HepG2 (cell line): Measurements from ENCODE around the gene MYO5A. TPM values are rescaled to one million over a fixed set of nuclear protein-coding genes. Genes with fewer than 3 reads are reported as not detected.

Experiments used
- ATAC-seq: fragments of 200-7000 bp; cut with Tn5 transposase; 3 replicates; pipeline ENCODE4 v1.9.1; 2020; ENCODE audit warnings: mild to moderate bottlenecking, moderate library complexity
- BruUV-seq: library from RNA; stranded (reverse); fragments of 400-500 nt; replicated peaks from 2 replicates; lab custom pipeline; 2021; lab: Mats Ljungman, UMichigan
- CTCF ChIA-PET: fragments of 300-600 bp; formaldehyde crosslinking; extraction: SDS; loops from one replicate; lab custom pipeline; 2021; ENCODE audit warnings: low total read pairs, inconsistent platforms, low intra/inter-chr PET ratio; lab: Yijun Ruan, JAX
- POLR2A ChIA-PET: fragments of 350-600 bp; sonication (Branson Sonifier 250); formaldehyde crosslinking; loops from one replicate; lab custom pipeline; 2020; ENCODE audit warnings: antibody characterized with exemption, inconsistent platforms; lab: Yijun Ruan, JAX
- DNase-seq: peaks from one replicate; pipeline ENCODE4 v3.0.0-alpha.2; 2015; ENCODE audit warnings: low spot score
- FAIRE-seq: peaks from 3 replicates; lab custom pipeline; 2011; peaks lifted over from hg19 to GRCh38; lab: Jason Lieb, UNC
- H2AFZ ChIP-seq: one replicate; pipeline ENCODE4 v1.6.1; 2011; ENCODE audit warnings: low read length, inconsistent platforms
- H3K27ac ChIP-seq: fragments of 300-600 bp; 3 replicates; pipeline ENCODE4 v1.8.0; 2011; ENCODE audit warnings: mixed run types, mild to moderate bottlenecking, mixed read lengths, low read length, inconsistent platforms; ENCODE audit not compliant: insufficient read depth; ENCODE audit errors: extremely low read length
- H3K27me3 ChIP-seq, 2 experiments: fragments of 200-600 bp in 1 of 2; 2 replicates in 1 of 2; 3 replicates in 1 of 2; pipeline versions ENCODE4 v1.6.0 to v1.8.0; 2011; ENCODE audit warnings: low read length in 2 of 2, mild to moderate bottlenecking in 2 of 2, moderate library complexity in 2 of 2, inconsistent platforms in 1 of 2; ENCODE audit not compliant: insufficient read depth in 2 of 2, control insufficient read depth in 1 of 2
- H3K36me3 ChIP-seq, 2 experiments: fragments of 200-600 bp in 1 of 2; replicated peaks in 1 of 2; 2 replicates in 1 of 2; 3 replicates in 1 of 2; pipeline versions ENCODE4 v1.5.1 to v1.8.0; 2011; ENCODE audit warnings: low read length in 2 of 2, inconsistent platforms in 1 of 2; ENCODE audit not compliant: insufficient read depth in 2 of 2, control insufficient read depth in 1 of 2
- H3K4me1 ChIP-seq: 2 replicates; pipeline ENCODE4 v1.5.1; 2012; ENCODE audit warnings: low read length, inconsistent platforms; ENCODE audit not compliant: insufficient read depth
- H3K4me2 ChIP-seq: 2 replicates; pipeline ENCODE4 v1.6.0; 2011; ENCODE audit warnings: low read depth, low read length, inconsistent platforms
- H3K4me3 ChIP-seq, 3 experiments: fragments of 200-600 bp in 1 of 3; sonication (generic), shearing (Covaris generic) in 1 of 3; replicated peaks in 1 of 3; 2 replicates each; pipeline ENCODE4 v1.5.1; 2011 to 2016; ENCODE audit warnings: low read length in 3 of 3, inconsistent platforms in 2 of 3, low read depth in 2 of 3, mild to moderate bottlenecking in 2 of 3, control low read depth in 1 of 3, mixed read lengths in 1 of 3; ENCODE audit not compliant: insufficient read depth in 1 of 3
- H3K79me2 ChIP-seq: one replicate; pipeline ENCODE4 v1.6.1; 2011; ENCODE audit warnings: low read length, inconsistent platforms; ENCODE audit not compliant: insufficient read depth
- H3K9ac ChIP-seq: 2 replicates; pipeline ENCODE4 v1.6.0; 2011; ENCODE audit warnings: mild to moderate bottlenecking, low read depth, low read length, inconsistent platforms; ENCODE audit not compliant: insufficient read depth
- H3K9me3 ChIP-seq: 2 replicates; pipeline ENCODE4 v1.5.1; 2012; ENCODE audit warnings: mild to moderate bottlenecking, low read length
- H4K20me1 ChIP-seq: 2 replicates; pipeline ENCODE4 v1.6.0; 2011; ENCODE audit warnings: inconsistent platforms, mild to moderate bottlenecking, low read length, moderate library complexity; ENCODE audit not compliant: insufficient read depth
- AGO1 ChIP-seq: fragments of 200-400 bp; formaldehyde crosslinking; IDR thresholded peaks from 2 replicates; pipeline ENCODE4 v1.6.1; 2017; ENCODE audit warnings: mild to moderate bottlenecking, low read depth, low read length, moderate library complexity; ENCODE audit not compliant: poor library complexity, severe bottlenecking
- CHD2 ChIP-seq: IDR thresholded peaks from 2 replicates; pipeline ENCODE4 v1.6.1; 2011; ENCODE audit warnings: low read depth, low read length, improper control_type of control experiment
- HINFP ChIP-seq: sonication (generic); formaldehyde crosslinking; IDR thresholded peaks from 2 replicates; pipeline ENCODE4 v1.4.0; 2020; ENCODE audit warnings: low read depth, mild to moderate bottlenecking, missing genetic modification reagents
- NCOR1 ChIP-seq: fragments of 200-600 bp; sonication (generic); IDR thresholded peaks from 2 replicates; pipeline ENCODE4 v1.7.0; 2017; ENCODE audit warnings: antibody characterized with exemption, low read length, borderline replicate concordance
- RAD21 ChIP-seq: fragments of 450-650 bp; formaldehyde crosslinking; IDR thresholded peaks from 2 replicates; pipeline ENCODE4 v1.5.0; 2020; ENCODE audit warnings: mild to moderate bottlenecking
- ZNF292 ChIP-seq: sonication (generic); formaldehyde crosslinking; IDR thresholded peaks from 2 replicates; pipeline ENCODE4 v1.8.1; 2022; ENCODE audit warnings: mild to moderate bottlenecking, low read depth, missing genetic modification reagents, borderline replicate concordance
- ZNF430 ChIP-seq: sonication (generic); formaldehyde crosslinking; IDR thresholded peaks from 2 replicates; pipeline ENCODE4 v1.9.0; 2021; ENCODE audit warnings: mild to moderate bottlenecking, missing genetic modification reagents
- ZNF776 ChIP-seq: sonication (generic); formaldehyde crosslinking; IDR thresholded peaks from 2 replicates; pipeline ENCODE4 v1.4.0; 2020; ENCODE audit warnings: mild to moderate bottlenecking, missing genetic modification reagents
- ZSCAN9 ChIP-seq: IDR thresholded peaks from 2 replicates; pipeline ENCODE4 v1.6.1; 2016; ENCODE audit warnings: borderline replicate concordance
- in situ Hi-C: cut with HindIII; loops from 2 replicates; pipeline ENCODE4 v1.10.0; 2017; ENCODE audit warnings: low pct_unique_long_range_greater_than_20kb; ENCODE audit not compliant: extremely low pct_ligation_motif_present
- intact Hi-C: fragments of 100-400 bp; cut with micrococcal nuclease; formaldehyde crosslinking; loops from one replicate; pipeline ENCODE4 v1.10.0; 2022; ENCODE audit not compliant: unreplicated experiment
- polyA plus RNA-seq, 8 experiments: library from polyadenylated mRNA; depleted of rRNA in 3 of 8; stranded (reverse) in 7 of 8; unstranded in 1 of 8; fragments of >200 nt; fragmentation: Illumina TruSeq in 4 of 8; extraction: Trizol in 4 of 8; gene quantifications; 2 replicates each; pipeline versions ENCODE4 v1.2.1 to v1.2.3, GENCODE V29; 2011 to 2016; ENCODE audit warnings: low read depth in 4 of 8, missing spikeins in 1 of 8, mixed read lengths in 1 of 8; ENCODE audit not compliant: insufficient read depth in 1 of 8
- total RNA-seq, 5 experiments: library from RNA; depleted of rRNA; stranded (reverse); fragments of >200 nt; fragmentation: Illumina TruSeq; extraction: Trizol; gene quantifications; 2 replicates each; pipeline ENCODE4 v1.2.3, GENCODE V29; 2016; ENCODE audit warnings: low read depth in 1 of 5
- TF ChIP-seq, protein P1 (sequence below): sonication (generic); formaldehyde crosslinking; IDR thresholded peaks from 2 replicates; pipeline ENCODE4 v1.4.0; 2020; ENCODE audit warnings: missing genetic modification reagents
- TF ChIP-seq, protein P2 (sequence below): sonication (generic); formaldehyde crosslinking; conservative IDR thresholded peaks from 2 replicates; pipeline ENCODE4 v1.4.0; 2020; ENCODE audit warnings: missing genetic modification reagents
- TF ChIP-seq, protein P3 (sequence below): IDR thresholded peaks from 2 replicates; pipeline ENCODE4 v1.6.1; 2016; ENCODE audit warnings: mild to moderate bottlenecking, missing biosample characterization, missing genetic modification reagents
- TF ChIP-seq, protein P4 (sequence below): sonication (generic); formaldehyde crosslinking; IDR thresholded peaks from 2 replicates; pipeline ENCODE4 v1.5.0; 2020; ENCODE audit warnings: mild to moderate bottlenecking, missing genetic modification reagents
- TF ChIP-seq, protein P5 (sequence below): sonication (generic); formaldehyde crosslinking; IDR thresholded peaks from 2 replicates; pipeline ENCODE4 v1.4.0; 2020; ENCODE audit warnings: mild to moderate bottlenecking, low read depth, missing genetic modification reagents

MYO5A gene
- total and polyA plus RNA-seq, 2 of the 13 experiments (the other 11 are each of a cell fraction or from before 2014, with no cell fraction given) = 2.8 to 4.8 TPM

DNA sequence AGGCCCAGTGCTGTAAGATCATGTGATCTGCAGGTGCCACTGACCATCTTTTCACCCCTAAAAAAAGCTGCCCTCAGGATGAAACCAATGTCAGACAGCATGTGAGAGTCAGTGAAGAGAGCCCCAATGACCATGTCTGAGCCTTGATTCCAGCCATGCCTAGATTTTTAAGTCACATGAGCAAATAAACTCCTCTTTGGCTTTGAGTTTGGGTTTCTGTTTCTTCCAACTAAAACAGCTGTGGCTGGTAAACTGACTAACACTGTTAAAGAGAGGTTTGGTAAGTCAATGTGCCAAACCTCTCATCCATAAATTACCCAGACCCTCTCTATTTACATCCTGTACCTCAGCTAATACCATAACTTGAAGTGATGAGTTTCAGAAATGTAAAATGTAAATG lies 8.3 kb downstream of the MYO5A start:
- Histone ChIP-seq H3K4me1 (no peaks in the 10 kb centered on the region), H3K27ac (no peak overlapping the region), H3K79me2 (no peaks in the 10 kb centered on the region), H3K36me3 (no peaks in the 10 kb centered on the region), H3K27me3 (no peaks in the 10 kb centered on the region; a peak in 1 of 5 replicates), H3K4me3 (no peak overlapping the region), H4K20me1 (no peaks in the 10 kb centered on the region), H3K4me2 (no peak overlapping the region), H3K9ac (no peak overlapping the region), H3K9me3 (no peaks in the 10 kb centered on the region), H2AFZ (no peak overlapping the region)
- CTCF ChIA-PET = no interaction called here
- no TSS peak for BruUV-seq
- in situ Hi-C loops = no loop called here
- no peak for DNase-seq
- TF ChIP-seq, protein P1, sequence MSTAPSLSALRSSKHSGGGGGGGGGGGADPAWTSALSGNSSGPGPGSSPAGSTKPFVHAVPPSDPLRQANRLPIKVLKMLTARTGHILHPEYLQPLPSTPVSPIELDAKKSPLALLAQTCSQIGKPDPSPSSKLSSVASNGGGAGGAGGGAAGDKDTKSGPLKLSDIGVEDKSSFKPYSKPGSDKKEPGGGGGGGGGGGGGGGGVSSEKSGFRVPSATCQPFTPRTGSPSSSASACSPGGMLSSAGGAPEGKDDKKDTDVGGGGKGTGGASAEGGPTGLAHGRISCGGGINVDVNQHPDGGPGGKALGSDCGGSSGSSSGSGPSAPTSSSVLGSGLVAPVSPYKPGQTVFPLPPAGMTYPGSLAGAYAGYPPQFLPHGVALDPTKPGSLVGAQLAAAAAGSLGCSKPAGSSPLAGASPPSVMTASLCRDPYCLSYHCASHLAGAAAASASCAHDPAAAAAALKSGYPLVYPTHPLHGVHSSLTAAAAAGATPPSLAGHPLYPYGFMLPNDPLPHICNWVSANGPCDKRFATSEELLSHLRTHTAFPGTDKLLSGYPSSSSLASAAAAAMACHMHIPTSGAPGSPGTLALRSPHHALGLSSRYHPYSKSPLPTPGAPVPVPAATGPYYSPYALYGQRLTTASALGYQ (CRISPR knock-in tag) = no peak
- TF ChIP-seq ZNF430 (CRISPR knock-in tag) = no peak
- TF ChIP-seq ZSCAN9 (CRISPR knock-in tag) = no peak
- TF ChIP-seq, protein P2, sequence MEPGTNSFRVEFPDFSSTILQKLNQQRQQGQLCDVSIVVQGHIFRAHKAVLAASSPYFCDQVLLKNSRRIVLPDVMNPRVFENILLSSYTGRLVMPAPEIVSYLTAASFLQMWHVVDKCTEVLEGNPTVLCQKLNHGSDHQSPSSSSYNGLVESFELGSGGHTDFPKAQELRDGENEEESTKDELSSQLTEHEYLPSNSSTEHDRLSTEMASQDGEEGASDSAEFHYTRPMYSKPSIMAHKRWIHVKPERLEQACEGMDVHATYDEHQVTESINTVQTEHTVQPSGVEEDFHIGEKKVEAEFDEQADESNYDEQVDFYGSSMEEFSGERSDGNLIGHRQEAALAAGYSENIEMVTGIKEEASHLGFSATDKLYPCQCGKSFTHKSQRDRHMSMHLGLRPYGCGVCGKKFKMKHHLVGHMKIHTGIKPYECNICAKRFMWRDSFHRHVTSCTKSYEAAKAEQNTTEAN = no peak
- no peak for TF ChIP-seq NCOR1
- no peak for TF ChIP-seq HINFP (CRISPR knock-in tag)
- no peak for TF ChIP-seq ZNF776
- TF ChIP-seq, protein P3, sequence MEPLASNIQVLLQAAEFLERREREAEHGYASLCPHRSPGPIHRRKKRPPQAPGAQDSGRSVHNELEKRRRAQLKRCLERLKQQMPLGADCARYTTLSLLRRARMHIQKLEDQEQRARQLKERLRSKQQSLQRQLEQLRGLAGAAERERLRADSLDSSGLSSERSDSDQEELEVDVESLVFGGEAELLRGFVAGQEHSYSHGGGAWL (CRISPR knock-in tag) = no peak
- no peak for TF ChIP-seq CHD2
- no peak for TF ChIP-seq ZNF292 (CRISPR knock-in tag)
- no peak for TF ChIP-seq AGO1
- TF ChIP-seq RAD21 = no peak
- TF ChIP-seq, protein P4, sequence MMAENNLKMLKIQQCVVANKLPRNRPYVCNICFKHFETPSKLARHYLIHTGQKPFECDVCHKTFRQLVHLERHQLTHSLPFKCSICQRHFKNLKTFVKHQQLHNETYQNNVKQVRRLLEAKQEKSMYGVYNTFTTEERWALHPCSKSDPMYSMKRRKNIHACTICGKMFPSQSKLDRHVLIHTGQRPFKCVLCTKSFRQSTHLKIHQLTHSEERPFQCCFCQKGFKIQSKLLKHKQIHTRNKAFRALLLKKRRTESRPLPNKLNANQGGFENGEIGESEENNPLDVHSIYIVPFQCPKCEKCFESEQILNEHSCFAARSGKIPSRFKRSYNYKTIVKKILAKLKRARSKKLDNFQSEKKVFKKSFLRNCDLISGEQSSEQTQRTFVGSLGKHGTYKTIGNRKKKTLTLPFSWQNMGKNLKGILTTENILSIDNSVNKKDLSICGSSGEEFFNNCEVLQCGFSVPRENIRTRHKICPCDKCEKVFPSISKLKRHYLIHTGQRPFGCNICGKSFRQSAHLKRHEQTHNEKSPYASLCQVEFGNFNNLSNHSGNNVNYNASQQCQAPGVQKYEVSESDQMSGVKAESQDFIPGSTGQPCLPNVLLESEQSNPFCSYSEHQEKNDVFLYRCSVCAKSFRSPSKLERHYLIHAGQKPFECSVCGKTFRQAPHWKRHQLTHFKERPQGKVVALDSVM (CRISPR knock-in tag) = no peak
- TF ChIP-seq, protein P5, sequence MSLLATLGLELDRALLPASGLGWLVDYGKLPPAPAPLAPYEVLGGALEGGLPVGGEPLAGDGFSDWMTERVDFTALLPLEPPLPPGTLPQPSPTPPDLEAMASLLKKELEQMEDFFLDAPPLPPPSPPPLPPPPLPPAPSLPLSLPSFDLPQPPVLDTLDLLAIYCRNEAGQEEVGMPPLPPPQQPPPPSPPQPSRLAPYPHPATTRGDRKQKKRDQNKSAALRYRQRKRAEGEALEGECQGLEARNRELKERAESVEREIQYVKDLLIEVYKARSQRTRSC (CRISPR knock-in tag) = no peak
- intact Hi-C loops = loop anchor here (10.0 kb wide), 2 partner anchors 154 to 214 kb away; partner anchors contain the start of gene ATOSA
- POLR2A ChIA-PET = no interaction called here
- no peak for ATAC-seq
- no peak for FAIRE-seq
